Esophagus (tissue), 2 donors: ENCODE data around the gene SOS2. TPM values are rescaled to one million over a fixed set of nuclear protein-coding genes. Genes with fewer than 3 reads are reported as not detected.

Experiments
- H3K27ac ChIP-seq, 2 donors: one replicate each; pipeline ENCODE4 v1.5.1; 2013; ENCODE audit warnings: low read depth in 2 of 2, mild to moderate bottlenecking in 2 of 2, inconsistent platforms in 1 of 2, low read length in 1 of 2, moderate library complexity in 1 of 2
- H3K27me3 ChIP-seq, 2 donors: one replicate each; pipeline ENCODE4 v1.6.1; 2013; ENCODE audit warnings: low read length in 2 of 2, control low read depth in 1 of 2, mild to moderate bottlenecking in 1 of 2; ENCODE audit not compliant: insufficient read depth in 2 of 2, control insufficient read depth in 1 of 2
- H3K36me3 ChIP-seq, 2 donors: one replicate each; pipeline ENCODE4 v1.6.1; 2013; ENCODE audit warnings: low read length in 1 of 2; ENCODE audit not compliant: control insufficient read depth in 2 of 2, insufficient read depth in 2 of 2
- H3K4me1 ChIP-seq, 2 donors: one replicate each; pipeline ENCODE4 v1.6.1; 2013; ENCODE audit warnings: low read length in 1 of 2; ENCODE audit not compliant: control insufficient read depth in 2 of 2, insufficient read depth in 2 of 2
- H3K4me3 ChIP-seq, 2 donors: one replicate each; pipeline ENCODE4 v1.5.1; 2013; ENCODE audit warnings: low read length in 2 of 2, mild to moderate bottlenecking in 2 of 2, low read depth in 1 of 2, moderate library complexity in 1 of 2
- H3K9me3 ChIP-seq, 2 donors: one replicate each; pipeline ENCODE4 v1.6.1; 2013; ENCODE audit warnings: mild to moderate bottlenecking in 2 of 2, low read depth in 1 of 2, low read length in 1 of 2, moderate library complexity in 1 of 2; ENCODE audit not compliant: control insufficient read depth in 2 of 2, insufficient read depth in 1 of 2
- WGBS, 2 donors: extraction: QIAGEN DNeasy Blood & Tissue Kit; methylation state at CpG; one replicate each; pipeline ENCODE4 v1.1.7; 2013; 5-methylcytosine and 5-hydroxymethylcytosine counted together
- polyA plus RNA-seq, 2 donors: library from polyadenylated mRNA; stranded (reverse); fragments of 200-250 nt; gene quantifications; one replicate each; pipeline ENCODE4 v1.2.3, GENCODE V29; 2013
- donor health status: healthy with polysubstance abuse.
- donor health status: Bipolar disorder and iron deficiency.

Gene SOS2
- polyA plus RNA-seq, 2 donors, result 6.4 to 6.8 TPM

DNA sequence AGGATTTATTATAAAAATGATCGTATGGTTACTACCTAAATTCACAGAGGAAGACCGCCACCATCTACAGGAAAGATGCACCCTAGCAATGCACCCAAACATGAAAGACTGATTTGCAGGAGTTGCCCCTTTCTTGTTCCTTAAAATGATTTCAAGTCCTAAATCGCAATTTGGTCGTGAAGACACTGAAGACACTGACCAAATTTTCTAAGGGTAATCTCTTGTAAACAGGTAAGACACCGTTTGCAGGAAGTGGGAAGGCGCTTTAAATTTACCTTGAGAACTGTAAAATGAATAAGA, 1.0 kb downstream of the SOS2 start:
- H3K36me3 ChIP-seq, result no peaks in the 10 kb centered on the region
- no peaks in the 10 kb centered on the region for H3K4me1 ChIP-seq
- peak overlapping the region; percentile 64 to 100 for H3K27ac ChIP-seq
- H3K4me3 ChIP-seq, result peak overlapping the region; percentile 91 to 97
- no peaks in the 10 kb centered on the region for H3K27me3 ChIP-seq
- no peaks in the 10 kb centered on the region for H3K9me3 ChIP-seq
- WGBS, 2 donors, result 3 to 6% methylated on average over 6 of the region's 6 CpGs

- no peak overlapping the region for H3K27ac ChIP-seq
- peak overlapping the region in 1 of 2 donors; percentile 91 for H3K4me3 ChIP-seq
- no peaks in the 10 kb centered on the region for H3K36me3 ChIP-seq
- H3K27me3 ChIP-seq, result no peaks in the 10 kb centered on the region
- 21 to 33% methylated on average over 2 of the region's 2 CpGs for WGBS, 2 donors
- no peaks in the 10 kb centered on the region for H3K4me1 ChIP-seq
- H3K9me3 ChIP-seq, result no peaks in the 10 kb centered on the region
These were observed 1.7 kb downstream of the SOS2 start for GRCh38 chr14:50229681-50230080.

GRCh38 chr14:50228313-50228712, 3.1 kb downstream of the SOS2 start:
- Histone ChIP-seq H3K27me3 (no peaks in the 10 kb centered on the region), H3K27ac (no peak overlapping the region), H3K4me1 (no peaks in the 10 kb centered on the region), H3K4me3 (no peak overlapping the region), H3K9me3 (no peaks in the 10 kb centered on the region), H3K36me3 (no peaks in the 10 kb centered on the region)
- WGBS, 2 donors, result 98 to 99% methylated on average over 2 of the region's 2 CpGs

DNA sequence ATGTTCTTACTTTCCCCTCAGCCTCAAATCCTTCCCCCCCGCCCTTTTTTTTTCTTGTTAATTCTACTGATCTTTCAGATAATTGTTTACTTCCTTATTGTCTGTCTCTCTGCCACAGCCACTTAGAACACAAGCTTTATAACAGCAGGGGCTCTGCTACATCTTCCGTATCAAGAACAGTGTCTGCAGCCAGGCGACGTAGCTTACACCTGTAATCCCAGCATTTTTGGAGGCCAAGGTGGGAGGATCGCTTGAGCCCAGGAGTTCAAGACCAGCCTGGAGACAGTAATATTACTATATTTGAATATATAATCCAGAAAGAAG, 5.4 kb downstream of the SOS2 start:
- Histone ChIP-seq H3K9me3 (no peaks in the 10 kb centered on the region), H3K4me1 (no peaks in the 10 kb centered on the region), H3K27me3 (no peaks in the 10 kb centered on the region), H3K36me3 (no peaks in the 10 kb centered on the region), H3K4me3 (no peak overlapping the region), H3K27ac (no peak overlapping the region)
- WGBS, 2 donors, result 62 to 71% methylated on average over 5 of the region's 5 CpGs

- Histone ChIP-seq H3K4me3 (peak overlapping the region in 1 of 2 donors; percentile 11), H3K9me3 (no peaks in the 10 kb centered on the region), H3K4me1 (no peaks in the 10 kb centered on the region), H3K27ac (no peak overlapping the region), H3K27me3 (no peaks in the 10 kb centered on the region), H3K36me3 (no peaks in the 10 kb centered on the region)
- 31 to 36% methylated on average over 5 of the region's 5 CpGs for WGBS, 2 donors
These were observed 6.1 kb downstream of the SOS2 start for GRCh38 chr14:50225067-50225973.

DNA sequence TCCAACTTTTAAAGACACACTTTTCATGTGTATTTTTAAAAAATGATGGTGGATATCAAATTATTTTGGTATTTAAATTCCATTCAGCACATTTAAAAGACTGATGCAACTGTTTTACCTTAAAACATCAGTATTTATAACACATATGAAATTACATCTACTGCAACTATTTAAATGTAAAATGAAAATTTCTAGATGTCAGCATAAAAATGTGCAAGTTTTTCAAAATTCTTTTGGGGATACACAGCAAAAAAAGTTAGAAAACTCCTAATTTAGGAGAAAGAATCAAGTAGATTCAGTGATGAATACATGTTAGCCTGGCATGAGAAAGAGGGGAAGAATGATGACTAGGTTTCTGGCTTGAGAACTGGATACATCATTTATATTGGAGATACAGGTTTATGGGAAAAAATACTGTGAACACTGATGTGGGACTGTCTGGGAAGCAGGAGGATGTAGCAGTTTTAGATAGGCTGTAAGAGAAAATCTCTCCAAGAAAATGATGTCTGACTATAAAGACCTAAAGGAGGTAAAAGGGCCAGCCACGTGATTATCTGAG, 9.2 kb downstream of the SOS2 start:
- H3K4me1 ChIP-seq, result no peaks in the 10 kb centered on the region
- no peaks in the 10 kb centered on the region for H3K36me3 ChIP-seq
- H3K9me3 ChIP-seq, result no peaks in the 10 kb centered on the region
- H3K27ac ChIP-seq, result no peak overlapping the region
- no peaks in the 10 kb centered on the region for H3K27me3 ChIP-seq
- H3K4me3 ChIP-seq, result no peak overlapping the region
- 67 to 83% methylated on average over 1 of the region's 1 CpG for whole genome bisulfite sequencing, 2 donors

GRCh38 chr14:50218501-50218900, 12.9 kb downstream of the SOS2 start:
- Histone ChIP-seq H3K4me1 (no peaks in the 10 kb centered on the region), H3K27ac (no peak overlapping the region), H3K27me3 (no peaks in the 10 kb centered on the region), H3K4me3 (no peak overlapping the region), H3K9me3 (no peaks in the 10 kb centered on the region), H3K36me3 (no peaks in the 10 kb centered on the region)
- 82 to 86% methylated on average over 5 of the region's 5 CpGs for WGBS, 2 donors

DNA sequence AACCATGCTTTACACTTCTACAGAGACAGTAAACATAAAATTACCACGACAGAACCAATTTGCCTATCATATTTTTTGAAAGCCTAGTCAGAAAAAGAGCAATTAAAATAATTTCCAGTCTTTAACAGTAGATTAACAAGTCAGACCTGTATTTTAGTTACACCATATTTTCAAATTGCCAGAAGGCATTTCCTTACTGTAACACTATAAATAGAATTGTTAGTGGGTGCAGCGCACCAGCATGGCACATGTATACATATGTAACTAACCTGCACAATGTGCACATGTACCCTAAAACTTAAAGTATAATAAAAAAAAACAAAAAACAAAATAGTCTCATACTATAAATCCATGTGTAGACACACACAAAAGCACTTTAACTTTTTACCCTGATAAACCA, 16.0 kb downstream of the SOS2 start:
- Histone ChIP-seq H3K4me3 (no peak overlapping the region), H3K4me1 (no peaks in the 10 kb centered on the region), H3K9me3 (no peaks in the 10 kb centered on the region), H3K27ac (no peak overlapping the region), H3K27me3 (no peaks in the 10 kb centered on the region), H3K36me3 (no peaks in the 10 kb centered on the region)
- 48 to 71% methylated on average over 2 of the region's 2 CpGs for WGBS, 2 donors

DNA sequence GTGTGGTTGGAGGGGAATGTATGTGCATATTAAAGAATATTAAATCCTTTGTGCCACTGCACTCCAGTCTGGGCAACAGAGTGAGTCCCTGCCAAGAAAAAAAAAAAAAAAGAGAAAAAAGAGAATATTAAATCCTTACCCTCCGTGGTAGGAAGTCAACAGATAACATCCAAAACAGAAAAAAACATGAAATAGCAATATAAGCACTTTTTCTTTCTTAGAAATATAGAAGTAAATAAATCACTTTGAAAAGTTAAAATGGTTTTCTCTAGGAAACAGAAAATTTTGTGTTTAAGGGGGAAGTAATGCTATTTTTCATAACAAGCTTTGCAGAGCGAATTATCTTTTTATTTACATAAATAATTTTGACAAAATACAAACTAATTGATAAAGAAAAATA, 17.6 kb downstream of the SOS2 start:
- WGBS, 2 donors, result 58 to 67% methylated on average over 2 of the region's 2 CpGs
- Histone ChIP-seq H3K27ac (no peak overlapping the region), H3K27me3 (no peaks in the 10 kb centered on the region), H3K4me1 (no peaks in the 10 kb centered on the region), H3K9me3 (no peaks in the 10 kb centered on the region), H3K4me3 (no peak overlapping the region), H3K36me3 (no peaks in the 10 kb centered on the region)

DNA sequence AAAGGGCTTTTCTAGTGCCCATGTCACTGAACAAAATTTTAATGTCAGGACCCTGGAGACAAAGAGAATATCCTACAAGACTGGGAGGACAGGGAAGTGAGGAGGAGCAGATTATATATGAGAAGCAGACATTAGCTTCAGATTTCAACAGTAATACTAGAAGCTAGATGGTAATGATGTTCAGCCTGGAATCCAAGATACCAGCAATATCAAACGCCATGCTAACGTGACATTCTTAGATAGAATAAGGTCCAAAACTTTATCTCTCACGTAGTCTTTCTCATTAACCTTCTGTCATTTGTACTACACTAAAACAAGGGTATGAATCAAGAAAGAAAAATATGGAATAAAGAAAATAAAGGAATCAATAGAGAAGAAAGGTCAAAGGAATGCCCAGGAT, 18.7 kb downstream of the SOS2 start:
- 63 to 64% methylated on average over 3 of the region's 3 CpGs for WGBS, 2 donors
- Histone ChIP-seq H3K4me1 (no peaks in the 10 kb centered on the region), H3K36me3 (no peaks in the 10 kb centered on the region), H3K27me3 (no peaks in the 10 kb centered on the region), H3K9me3 (no peaks in the 10 kb centered on the region), H3K27ac (no peak overlapping the region), H3K4me3 (no peak overlapping the region)
